SK-N-SH (cell line): Measurements from ENCODE around the gene DLG2. TPM values are rescaled to one million over a fixed set of nuclear protein-coding genes. Genes with fewer than 3 reads are reported as not detected.

Source experiments
- CTCF ChIA-PET: fragments of 300-600, 350-600 bp; formaldehyde crosslinking; extraction: SDS; loops from one replicate; lab custom pipeline; 2021; lab: Yijun Ruan, JAX
- POLR2A ChIA-PET: fragments of 350-600 bp; sonication (Branson Sonifier 250); formaldehyde crosslinking; extraction: SDS; loops from one replicate; lab custom pipeline; 2020; ENCODE audit warnings: antibody characterized with exemption, inconsistent platforms; lab: Yijun Ruan, JAX
- DNase-seq: peaks from one replicate; pipeline ENCODE4 v3.0.0; 2012
- H2AFZ ChIP-seq: fragments of 200-600 bp; sonication (generic); 2 replicates; pipeline ENCODE4 v1.8.1; 2016; ENCODE audit warnings: antibody characterized with exemption, mild to moderate bottlenecking, low read depth
- H3F3A ChIP-seq: fragments of 200-600 bp; sonication (generic); replicated peaks from 2 replicates; pipeline ENCODE3; 2016; ENCODE audit warnings: antibody characterized with exemption, mild to moderate bottlenecking; ENCODE audit not compliant: insufficient read depth
- H3K27ac ChIP-seq, 2 experiments: fragments of 200-500 bp in 1 of 2; fragments of 200-600 bp in 1 of 2; sonication (Bioruptor generic) in 1 of 2; sonication (generic), shearing (Covaris generic) in 1 of 2; 2 replicates each; pipeline versions ENCODE4 v1.5.1 to v1.6.1; 2014 to 2016; ENCODE audit warnings: low read depth in 2 of 2, inconsistent platforms in 1 of 2, low read length in 1 of 2, mild to moderate bottlenecking in 1 of 2, mixed read lengths in 1 of 2
- H3K27me3 ChIP-seq: fragments of 200-600 bp; sonication (generic), shearing (Covaris generic); 2 replicates; pipeline ENCODE4 v1.6.1; 2016; ENCODE audit warnings: mixed run types; ENCODE audit not compliant: insufficient read depth
- H3K36me3 ChIP-seq, 2 experiments: fragments of 200-500 bp in 1 of 2; fragments of 200-600 bp in 1 of 2; sonication (Bioruptor generic) in 1 of 2; sonication (generic) in 1 of 2; replicated peaks in 1 of 2; 2 replicates each; pipeline versions ENCODE3 to v1.5.1; 2014 to 2016; ENCODE audit warnings: low read length in 1 of 2, mild to moderate bottlenecking in 1 of 2; ENCODE audit not compliant: insufficient read depth in 2 of 2, control insufficient read depth in 1 of 2
- H3K4me1 ChIP-seq, 2 experiments: fragments of 200-500 bp in 1 of 2; fragments of 200-600 bp in 1 of 2; sonication (Bioruptor generic) in 1 of 2; sonication (generic), shearing (Covaris generic) in 1 of 2; 2 replicates each; pipeline versions ENCODE4 v1.5.1 to v1.6.1; 2014 to 2016; ENCODE audit warnings: low read depth in 1 of 2, low read length in 1 of 2, mixed run types in 1 of 2; ENCODE audit not compliant: insufficient read depth in 2 of 2, control insufficient read depth in 1 of 2
- H3K4me2 ChIP-seq: fragments of 200-600 bp; sonication (generic), shearing (Covaris generic); 2 replicates; pipeline ENCODE4 v1.6.1; 2017; ENCODE audit warnings: mixed run types
- H3K4me3 ChIP-seq, 2 experiments: fragments of 200-500 bp in 1 of 2; fragments of 200-600 bp in 1 of 2; sonication (Bioruptor generic) in 1 of 2; sonication (generic), shearing (Covaris generic) in 1 of 2; 2 replicates each; pipeline versions ENCODE4 v1.5.1 to v1.8.1; 2014 to 2016; ENCODE audit warnings: low read depth in 2 of 2, inconsistent platforms in 1 of 2, low read length in 1 of 2, mild to moderate bottlenecking in 1 of 2, mixed read lengths in 1 of 2, moderate library complexity in 1 of 2
- H3K79me2 ChIP-seq: fragments of 200-600 bp; sonication (generic); 2 replicates; pipeline ENCODE4 v1.8.1; 2017; ENCODE audit warnings: mild to moderate bottlenecking; ENCODE audit not compliant: insufficient read depth
- H3K9ac ChIP-seq: fragments of 200-600 bp; sonication (generic); 2 replicates; pipeline ENCODE4 v1.6.1; 2017; ENCODE audit warnings: mixed run types
- H3K9me2 ChIP-seq: fragments of 200-600 bp; sonication (generic); 2 replicates; pipeline ENCODE4 v1.6.1; 2017; ENCODE audit warnings: mixed run types
- H3K9me3 ChIP-seq: fragments of 200-600 bp; sonication (generic); 2 replicates; pipeline ENCODE4 v1.6.1; 2017; ENCODE audit warnings: mixed run types, mild to moderate bottlenecking, moderate library complexity
- H4K20me1 ChIP-seq: fragments of 200-600 bp; sonication (generic); 2 replicates; pipeline ENCODE4 v1.6.1; 2017; ENCODE audit warnings: mild to moderate bottlenecking, mixed run types; ENCODE audit not compliant: insufficient read depth
- CTCF ChIP-seq: fragments of 200-600 bp; sonication (generic); IDR thresholded peaks from 2 replicates; pipeline ENCODE4 v1.6.1; 2017; ENCODE audit warnings: antibody characterized with exemption, mild to moderate bottlenecking, moderate library complexity
- EP300 ChIP-seq, 2 experiments: IDR thresholded peaks; 2 replicates each; pipeline versions ENCODE4 v1.4.0 to v1.6.1; 2012; ENCODE audit warnings: borderline replicate concordance in 1 of 2, low read depth in 1 of 2, low read length in 1 of 2
- FOXJ3 ChIP-seq: sonication (generic); formaldehyde crosslinking; IDR thresholded peaks from 2 replicates; pipeline ENCODE4 v1.5.1; 2020; ENCODE audit warnings: mild to moderate bottlenecking, missing genetic modification reagents
- GABPA ChIP-seq: IDR thresholded peaks from 2 replicates; pipeline ENCODE4 v1.4.0; 2012; ENCODE audit warnings: low read depth, mild to moderate bottlenecking
- JUND ChIP-seq: IDR thresholded peaks from 2 replicates; pipeline ENCODE4 v1.4.0; 2012
- MEF2A ChIP-seq: IDR thresholded peaks from 2 replicates; pipeline ENCODE4 v1.4.0; 2012; ENCODE audit warnings: low read depth, borderline replicate concordance
- MXI1 ChIP-seq: IDR thresholded peaks from 2 replicates; pipeline ENCODE4 v1.6.1; 2012; ENCODE audit warnings: mild to moderate bottlenecking, low read depth, low read length, improper control_type of control experiment
- NFIC ChIP-seq: IDR thresholded peaks from 2 replicates; pipeline ENCODE4 v1.4.0; 2012; ENCODE audit warnings: borderline replicate concordance
- RAD21 ChIP-seq: IDR thresholded peaks from 2 replicates; pipeline ENCODE4 v1.6.1; 2012; ENCODE audit warnings: mild to moderate bottlenecking, low read length
- REST ChIP-seq: IDR thresholded peaks from 2 replicates; pipeline ENCODE4 v1.6.1; 2012; ENCODE audit warnings: mild to moderate bottlenecking, low read depth, low read length, moderate library complexity
- RFX5 ChIP-seq: IDR thresholded peaks from 2 replicates; pipeline ENCODE4 v1.6.1; 2012; ENCODE audit warnings: mild to moderate bottlenecking, improper control_type of control experiment, low read length
- SMC3 ChIP-seq: IDR thresholded peaks from 2 replicates; pipeline ENCODE4 v1.6.1; 2012; ENCODE audit warnings: low read depth, low read length, improper control_type of control experiment
- TAF1 ChIP-seq: IDR thresholded peaks from 2 replicates; pipeline ENCODE4 v1.6.1; 2012; ENCODE audit warnings: low read depth, mild to moderate bottlenecking, low read length, moderate library complexity, borderline replicate concordance
- USF2 ChIP-seq: fragments of 150-350 bp; IDR thresholded peaks from 2 replicates; pipeline ENCODE4 v1.6.1; 2017; ENCODE audit warnings: antibody characterized with exemption, low read length, low read depth, borderline replicate concordance
- WGBS: methylation state at CpG from one replicate; pipeline ENCODE4 v1.1.6; 2017; ENCODE audit warnings: low lambda C conversion rate; 5-methylcytosine and 5-hydroxymethylcytosine counted together
- polyA plus RNA-seq, 3 experiments: library from polyadenylated mRNA; depleted of rRNA; stranded (reverse); fragments of >200 nt; gene quantifications; 2 replicates each; pipeline ENCODE4 v1.2.3, GENCODE V29; 2012
- TF ChIP-seq, protein P1 (sequence below): IDR thresholded peaks from 2 replicates; pipeline ENCODE4 v1.4.0; 2012; ENCODE audit warnings: low read depth, borderline replicate concordance
- TF ChIP-seq, protein P2 (sequence below): IDR thresholded peaks from 2 replicates; pipeline ENCODE4 v1.4.0; 2012; ENCODE audit warnings: low read depth

The DLG2 gene
- polyA plus RNA-seq, 1 of the 3 experiments (the other 2 are of a cell fraction): 0.21 TPM

DNA sequence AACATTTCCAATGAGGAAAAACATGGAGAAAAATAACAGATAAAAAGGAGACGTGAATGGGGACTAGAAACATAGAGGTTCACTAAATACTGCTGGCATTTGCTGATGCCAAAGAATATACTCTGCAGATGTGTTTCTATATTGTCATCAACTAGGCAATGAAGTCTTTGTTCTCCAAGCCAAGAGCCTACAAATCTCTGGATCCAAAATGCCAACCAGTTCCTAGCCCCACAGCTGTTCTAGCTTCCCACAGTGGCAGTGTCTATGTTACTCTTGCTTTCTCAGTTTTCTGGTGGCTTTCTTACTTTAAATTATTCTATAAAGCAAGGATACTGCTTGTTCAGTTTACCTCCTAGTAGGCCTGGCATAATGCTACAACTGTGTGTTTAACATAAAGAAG lies 1363.1 kb downstream of the DLG2 start:
- H3F3A ChIP-seq: no peaks in the 10 kb centered on the region
- H3K79me2 ChIP-seq: no peaks in the 10 kb centered on the region
- no peaks in the 10 kb centered on the region; the same call in 1 of the 2 replicates for H3K9me2 ChIP-seq
- H3K4me3 ChIP-seq: no peak overlapping the region
- H3K36me3 ChIP-seq: no peaks in the 10 kb centered on the region
- H3K27ac ChIP-seq: no peak overlapping the region
- no peaks in the 10 kb centered on the region; the same call in 1 of the 2 replicates for H3K27me3 ChIP-seq
- DNase-seq: no peak
- H3K9me3 ChIP-seq: no peaks in the 10 kb centered on the region
- no peak overlapping the region for H3K9ac ChIP-seq
- H3K4me2 ChIP-seq: no peak overlapping the region
- TF ChIP-seq USF2 (no peak), RAD21 (no peak), MEF2A (no peak), GABPA (no peak), EP300 (IDR thresholded peaks at IDR 0.05; ENCODE audit: borderline replicate concordance in 1 of 2, low read depth in 1 of 2, low read length in 1 of 2) (no peak), FOXJ3 (CRISPR knock-in tag) (no peak), TAF1 (no peak), MXI1 (no peak), RFX5 (no peak)
- TF ChIP-seq, protein P1, sequence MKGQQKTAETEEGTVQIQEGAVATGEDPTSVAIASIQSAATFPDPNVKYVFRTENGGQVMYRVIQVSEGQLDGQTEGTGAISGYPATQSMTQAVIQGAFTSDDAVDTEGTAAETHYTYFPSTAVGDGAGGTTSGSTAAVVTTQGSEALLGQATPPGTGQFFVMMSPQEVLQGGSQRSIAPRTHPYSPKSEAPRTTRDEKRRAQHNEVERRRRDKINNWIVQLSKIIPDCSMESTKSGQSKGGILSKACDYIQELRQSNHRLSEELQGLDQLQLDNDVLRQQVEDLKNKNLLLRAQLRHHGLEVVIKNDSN: no peak
- TF ChIP-seq, protein P2, sequence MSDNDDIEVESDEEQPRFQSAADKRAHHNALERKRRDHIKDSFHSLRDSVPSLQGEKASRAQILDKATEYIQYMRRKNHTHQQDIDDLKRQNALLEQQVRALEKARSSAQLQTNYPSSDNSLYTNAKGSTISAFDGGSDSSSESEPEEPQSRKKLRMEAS: no peak
- H2AFZ ChIP-seq: no peak overlapping the region
- WGBS: 63% methylated on average over 1 of the region's 1 CpG
- ChIA-PET CTCF (interaction anchor here (1.0 kb wide), 1 partner anchor 427 kb away, joined by 4 read pairs; no protein-coding TSS in a partner anchor), POLR2A (no interaction called here)
- no peaks in the 10 kb centered on the region for H4K20me1 ChIP-seq
- peaks cover 0 to 3% of the 10 kb centered on the region in 2 experiments; a peak in 1 of 4 replicates for H3K4me1 ChIP-seq

DNA sequence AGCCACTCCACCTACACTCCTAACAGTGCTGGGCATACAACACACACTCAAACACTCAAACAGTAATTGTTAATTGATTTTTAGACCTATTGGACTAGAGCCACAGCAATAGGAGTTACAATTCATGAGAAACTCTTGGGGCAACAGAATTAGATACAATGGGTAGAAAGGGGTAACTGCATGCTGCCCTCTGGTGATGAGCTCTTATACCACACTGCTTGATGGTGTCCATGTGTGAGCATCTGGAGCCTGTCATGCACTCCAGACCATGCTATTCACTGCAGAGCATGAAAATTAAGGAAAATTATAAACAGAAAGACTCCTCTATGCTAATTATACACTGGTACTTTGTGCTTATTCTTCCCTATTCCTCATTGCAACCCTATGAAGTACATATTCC lies 1365.4 kb downstream of the DLG2 start:
- H3K9ac ChIP-seq: no peak overlapping the region
- TF ChIP-seq MEF2A (no peak), SMC3 (peak; percentile 26; the same call in 1 of the 2 replicates), CTCF (peak; percentile 19; the same call in 1 of the 2 replicates), EP300 (IDR thresholded peaks at IDR 0.05; ENCODE audit: borderline replicate concordance in 1 of 2, low read depth in 1 of 2, low read length in 1 of 2) (peak in 1 of 2 experiments; percentile 22; a peak in 1 of 4 replicates), RAD21 (peak; percentile 45), REST (no peak), NFIC (no peak), RFX5 (no peak), JUND (no peak)
- TF ChIP-seq, protein P2: no peak
- ChIA-PET POLR2A (no interaction called here), CTCF (interaction anchor here (0.9 to 2.4 kb wide), 3 partner anchors 14 to 425 kb away, joined by 3 to 11 read pairs (median 4); no protein-coding TSS in a partner anchor)
- no peaks in the 10 kb centered on the region for H3K79me2 ChIP-seq
- H3K9me3 ChIP-seq: no peaks in the 10 kb centered on the region
- peak; percentile 3 for DNase-seq
- H3K4me1 ChIP-seq: peaks cover 0 to 3% of the 10 kb centered on the region in 2 experiments; a peak in 1 of 4 replicates
- no peaks in the 10 kb centered on the region; the same call in 1 of the 2 replicates for H3K27me3 ChIP-seq
- H3K9me2 ChIP-seq: no peaks in the 10 kb centered on the region; the same call in 1 of the 2 replicates
- peak overlapping the region in 1 of 2 experiments; percentile 34; a peak in 1 of 4 replicates for H3K27ac ChIP-seq
- no peaks in the 10 kb centered on the region for H3F3A ChIP-seq
- H2AFZ ChIP-seq: no peak overlapping the region
- no peaks in the 10 kb centered on the region for H4K20me1 ChIP-seq
- no peaks in the 10 kb centered on the region for H3K36me3 ChIP-seq
- no peak overlapping the region for H3K4me3 ChIP-seq
- H3K4me2 ChIP-seq: no peak overlapping the region
